HG02852 (cell line): ENCODE measurements around the gene ZFP82.

Experiments
- ATAC-seq: cut with Tn5 transposase; IDR thresholded peaks from one replicate; pipeline ENCODE4 v1.9.1; 2021; ENCODE audit warnings: mild to moderate bottlenecking, moderate library complexity; ENCODE audit not compliant: unreplicated experiment

Gene ZFP82

GRCh38 chr19:36418287-36419001, at the start of gene ZFP82:
ZFP82 (minus strand) TSS chr19:36418644; CDS start chr19:36409789, 8,855 bp downstream.
- ATAC-seq = peak; percentile 85

- no peak for ATAC-seq
Measured at GRCh38 chr19:36460046-36460445, 41.6 kb upstream of the ZFP82 start.

GRCh38 chr19:36456831-36457230, 38.4 kb upstream of the ZFP82 start:
- ATAC-seq = no peak

GRCh38 chr19:36449059-36449670, 30.7 kb upstream of the ZFP82 start:
- ATAC-seq = no peak

- ATAC-seq = no peak
Measured at GRCh38 chr19:36441339-36441738, 22.9 kb upstream of the ZFP82 start.

GRCh38 chr19:36436531-36436930, 18.1 kb upstream of the ZFP82 start:
- ATAC-seq = no peak

GRCh38 chr19:36423925-36424324, 5.5 kb upstream of the ZFP82 start:
- ATAC-seq = no peak

GRCh38 chr19:36421749-36422481, 3.5 kb upstream of the ZFP82 start:
- no peak for ATAC-seq

GRCh38 chr19:36420961-36421748, 2.7 kb upstream of the ZFP82 start:
- ATAC-seq = no peak

- no peak for ATAC-seq
Measured at GRCh38 chr19:36417752-36418286, 625 bp downstream of the ZFP82 start.

GRCh38 chr19:36409841-36410240, 8.6 kb downstream of the ZFP82 start:
- ATAC-seq = no peak

GRCh38 chr19:36408101-36408500, 10.3 kb downstream of the ZFP82 start:
- no peak for ATAC-seq

- ATAC-seq = no peak
Measured at GRCh38 chr19:36404498-36404897, 13.9 kb downstream of the ZFP82 start.

GRCh38 chr19:36401475-36401874, 17.0 kb downstream of the ZFP82 start:
- ATAC-seq = no peak

GRCh38 chr19:36398571-36398970, 19.9 kb downstream of the ZFP82 start:
- no peak for ATAC-seq

- ATAC-seq = no peak
Measured at GRCh38 chr19:36392916-36393673, 25.3 kb downstream of the ZFP82 start.

- no peak for ATAC-seq
Measured at GRCh38 chr19:36379510-36379819, 39.0 kb downstream of the ZFP82 start.

- peak; percentile 96 for ATAC-seq
Measured at GRCh38 chr19:36378625-36379509, 39.6 kb downstream of the ZFP82 start, which contains the start of gene ZFP14. ZFP14 (minus strand) TSS chr19:36379201; CDS start chr19:36367892, 11,309 bp downstream.

GRCh38 chr19:36377541-36378178, 40.8 kb downstream of the ZFP82 start:
- ATAC-seq = no peak
